HG02884 (cell line): ENCODE measurements around the gene FOLR1.
"Not testable (repeated sequence)": the region's sequence is repeated elsewhere in the genome, so short reads cannot be mapped to it uniquely, and the experiment has no call there.

ENCODE experiments used
- ATAC-seq: cut with Tn5 transposase; IDR thresholded peaks from one replicate; pipeline ENCODE4 v1.9.1; 2021; ENCODE audit warnings: mild to moderate bottlenecking, moderate library complexity; ENCODE audit not compliant: unreplicated experiment

The FOLR1 gene

DNA sequence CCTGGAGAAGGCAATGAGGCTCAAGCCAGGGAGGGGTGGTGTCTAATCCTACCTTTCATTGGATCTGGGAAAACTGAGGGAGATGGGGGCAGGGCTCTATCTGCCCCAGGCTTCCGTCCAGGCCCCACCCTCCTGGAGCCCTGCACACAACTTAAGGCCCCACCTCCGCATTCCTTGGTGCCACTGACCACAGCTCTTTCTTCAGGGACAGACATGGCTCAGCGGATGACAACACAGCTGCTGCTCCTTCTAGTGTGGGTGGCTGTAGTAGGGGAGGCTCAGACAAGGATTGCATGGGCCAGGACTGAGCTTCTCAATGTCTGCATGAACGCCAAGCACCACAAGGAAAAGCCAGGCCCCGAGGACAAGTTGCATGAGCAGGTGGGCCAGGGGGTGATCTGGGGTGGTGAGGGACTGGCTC, at the start of gene FOLR1:
FOLR1 (plus strand) TSS at position 180 of the 421 bp plus-strand sequence; CDS start at position 214, 34 bp downstream.
- no peak for ATAC-seq

DNA sequence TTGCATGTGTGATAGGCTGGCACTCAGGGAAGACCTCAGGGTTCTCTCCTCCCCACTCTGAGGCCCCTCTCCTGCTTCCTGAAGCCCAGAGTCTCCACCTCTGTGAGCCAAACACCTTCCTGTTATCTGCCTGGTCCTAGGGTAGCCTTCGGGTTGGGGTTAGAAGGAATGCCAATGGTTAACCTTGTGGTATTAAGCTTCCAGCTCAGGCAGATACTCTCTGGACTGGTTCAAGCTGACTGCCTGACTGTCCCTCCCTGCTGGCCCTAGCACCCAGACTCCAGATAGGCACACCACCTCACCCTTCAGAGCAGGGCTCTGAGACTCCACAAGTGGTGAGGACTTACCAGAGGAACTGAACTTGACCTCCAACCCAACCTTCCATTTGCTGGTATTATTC, 49.4 kb upstream of the FOLR1 start:
- not testable (repeated sequence) for ATAC-seq

GRCh38 chr11:72144807-72145565, 47.0 kb upstream of the FOLR1 start:
- ATAC-seq, result no peak

GRCh38 chr11:72146625-72147024, 45.3 kb upstream of the FOLR1 start:
- ATAC-seq, result no peak

DNA sequence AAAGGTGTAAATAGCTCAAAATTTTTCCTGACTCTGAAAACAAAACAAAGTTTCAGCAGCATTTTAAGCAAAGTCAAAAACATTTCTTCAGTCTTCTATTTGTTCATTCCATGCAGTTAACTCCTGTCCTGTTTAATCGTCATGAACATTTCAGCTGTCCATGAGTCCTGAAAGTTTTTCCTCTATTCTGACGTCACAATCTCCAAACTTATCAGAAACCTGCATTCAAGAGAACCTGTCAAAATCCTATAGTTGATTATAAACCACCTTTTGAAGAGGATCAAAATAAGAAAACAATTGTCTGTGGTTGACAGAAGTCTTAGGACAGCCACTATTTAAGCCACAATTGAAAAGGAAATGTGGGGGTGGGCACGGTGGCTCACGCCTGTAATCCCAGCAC, 41.1 kb upstream of the FOLR1 start:
- no peak for ATAC-seq

- not testable (repeated sequence) for ATAC-seq
These were observed 38.1 kb upstream of the FOLR1 start for GRCh38 chr11:72153874-72154273.

GRCh38 chr11:72154816-72155215, 37.1 kb upstream of the FOLR1 start:
- no peak for ATAC-seq

DNA sequence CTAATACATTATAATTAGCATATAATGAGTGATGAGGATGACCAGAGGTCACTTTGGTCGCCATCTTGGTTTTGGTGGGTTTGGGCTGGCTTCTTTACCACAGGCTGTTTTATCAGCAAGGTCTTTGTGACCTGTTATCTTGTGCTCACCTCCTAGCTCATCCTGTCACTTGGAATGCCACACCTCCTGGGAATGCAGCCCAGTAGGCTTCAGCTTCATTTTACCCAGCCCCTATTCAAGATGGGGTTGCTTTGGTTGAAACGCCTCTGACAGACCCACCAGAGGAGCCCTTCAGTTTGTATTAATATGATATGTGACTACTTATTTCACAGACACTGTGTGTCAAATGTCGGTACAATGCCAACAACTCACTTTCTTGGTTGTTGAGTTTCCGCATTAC, 36.2 kb upstream of the FOLR1 start:
- no peak for ATAC-seq

DNA sequence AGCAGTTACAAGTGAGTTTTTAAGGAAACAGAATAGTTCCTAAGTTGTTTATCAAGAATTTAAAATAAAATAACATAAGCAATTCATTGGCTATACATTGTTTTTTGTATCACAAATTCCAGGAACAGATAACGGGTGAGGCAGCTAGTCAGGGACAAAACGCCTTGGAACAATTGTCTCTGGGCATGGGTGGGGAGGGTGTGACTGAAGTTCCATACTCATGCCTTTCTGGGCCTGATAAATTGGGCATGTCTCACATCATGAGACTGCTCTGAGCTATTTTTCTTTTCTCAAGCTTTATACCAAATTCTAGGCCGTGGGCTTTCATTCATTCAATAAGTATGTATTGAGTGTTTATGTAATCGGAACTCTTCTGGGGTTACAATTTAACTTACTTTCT, 34.8 kb upstream of the FOLR1 start:
- ATAC-seq, result no peak

GRCh38 chr11:72160319-72160718, 31.6 kb upstream of the FOLR1 start:
- ATAC-seq, result no peak

DNA sequence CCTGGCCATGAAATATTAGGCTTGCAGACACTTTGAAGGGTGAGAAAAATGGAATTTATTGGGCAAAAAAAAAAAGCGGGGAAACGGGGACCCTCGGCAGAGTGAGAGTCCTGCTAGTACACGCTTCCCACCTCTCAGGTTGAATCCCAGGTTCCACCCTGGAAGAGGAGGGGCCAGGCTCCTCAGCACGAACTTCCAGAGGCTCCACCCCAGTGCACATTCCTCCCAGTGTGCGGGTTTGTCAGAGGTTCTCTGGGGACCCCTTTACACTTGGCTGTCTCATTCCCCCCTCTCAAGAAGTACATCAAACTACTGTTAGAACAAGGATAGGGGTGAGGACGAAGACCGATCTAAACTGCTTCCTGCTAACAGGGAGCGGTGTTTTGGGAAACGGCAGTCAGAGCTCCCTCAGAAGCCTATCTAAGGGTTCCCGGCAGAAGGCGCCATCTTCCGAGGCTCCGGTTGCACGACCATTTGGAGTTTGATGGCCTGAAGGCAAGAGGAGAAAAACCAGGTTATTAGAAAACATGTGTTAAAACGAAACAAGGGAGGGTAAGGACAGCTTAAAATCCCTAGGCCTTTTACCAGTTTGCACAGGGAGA, 28.9 kb upstream of the FOLR1 start:
- no peak for ATAC-seq

GRCh38 chr11:72164187-72164586, 27.8 kb upstream of the FOLR1 start:
- not testable (repeated sequence) for ATAC-seq

GRCh38 chr11:72169046-72169555, 22.8 kb upstream of the FOLR1 start:
- ATAC-seq, result not testable (repeated sequence)

DNA sequence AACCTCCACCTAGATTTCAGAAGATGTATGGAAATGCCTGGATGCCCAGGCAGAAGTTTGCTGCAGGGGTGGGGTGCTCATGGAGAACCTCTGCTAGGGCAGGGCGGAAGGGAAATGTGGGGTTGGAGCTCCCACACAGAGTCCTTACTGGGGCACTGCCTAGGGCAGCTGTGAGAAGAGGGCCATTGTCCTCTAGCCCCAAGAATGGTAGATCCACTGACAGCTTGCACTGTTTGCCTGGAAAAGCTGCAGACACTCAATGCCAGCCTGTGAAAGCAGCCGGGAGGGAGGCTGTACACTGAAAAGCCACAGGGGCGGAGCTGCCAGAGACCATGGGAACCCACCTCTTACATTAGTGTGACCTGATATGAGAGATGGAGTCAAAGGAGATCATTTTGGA, 22.2 kb upstream of the FOLR1 start:
- ATAC-seq, result not testable (repeated sequence)

GRCh38 chr11:72172043-72172442, 19.9 kb upstream of the FOLR1 start:
- ATAC-seq, result not testable (repeated sequence)

DNA sequence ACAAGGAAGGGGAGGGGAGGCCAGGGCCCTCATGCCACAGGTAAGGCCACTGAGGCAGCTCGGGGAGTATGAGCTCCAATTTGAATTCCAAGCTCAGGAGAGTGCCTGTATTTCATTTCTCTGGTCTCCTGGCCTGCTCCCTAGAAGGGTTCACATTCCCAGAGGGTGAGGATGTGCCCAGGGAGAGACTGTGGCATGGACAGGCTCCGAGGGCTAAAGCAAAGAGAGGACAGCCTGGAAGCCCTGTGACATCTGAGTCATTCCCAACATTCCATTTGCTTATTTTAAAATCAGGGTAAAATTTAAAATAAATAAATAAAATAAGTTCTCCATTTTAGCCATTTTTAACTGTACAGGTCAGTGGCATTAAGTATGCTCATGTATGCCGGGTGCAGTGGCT, 18.6 kb upstream of the FOLR1 start:
- ATAC-seq, result no peak

GRCh38 chr11:72174302-72175070, 17.5 kb upstream of the FOLR1 start:
- ATAC-seq, result no peak

GRCh38 chr11:72177656-72178055, 14.3 kb upstream of the FOLR1 start:
- no peak for ATAC-seq

DNA sequence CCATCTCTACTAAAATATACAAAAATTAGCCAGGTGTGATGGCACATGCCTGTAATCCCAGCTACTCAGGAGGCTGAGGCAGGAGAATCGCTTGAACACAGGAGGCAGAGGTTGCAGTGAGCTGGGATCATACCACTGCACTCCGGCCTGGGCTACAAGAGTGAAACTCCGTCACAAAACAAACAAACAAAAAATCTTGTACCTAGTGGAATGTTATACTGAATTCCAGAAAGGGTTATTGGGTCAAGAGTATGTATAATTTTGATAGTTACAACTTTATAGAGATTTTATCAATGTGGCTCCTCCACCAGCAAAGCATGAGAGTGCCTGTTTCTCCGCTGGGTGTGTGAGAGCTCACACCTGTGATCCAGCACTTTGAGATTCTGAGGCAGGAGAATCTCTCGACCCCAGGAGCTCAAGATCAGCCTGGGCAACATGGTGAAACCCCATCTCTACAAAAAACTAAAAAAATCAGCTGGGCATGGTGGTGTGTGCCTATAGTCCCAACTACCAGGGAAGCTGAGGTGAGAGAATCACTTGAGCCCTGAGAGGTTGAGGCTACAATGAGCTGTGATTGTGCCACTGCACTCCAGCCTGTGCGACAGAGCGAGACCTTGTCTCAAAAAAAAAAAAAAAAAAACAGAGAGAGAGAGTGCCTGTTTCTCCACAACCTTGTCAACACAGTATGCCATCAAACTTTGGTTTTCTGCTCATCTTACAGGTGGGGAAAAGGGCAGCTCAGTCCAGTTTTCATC, 12.7 kb upstream of the FOLR1 start:
- ATAC-seq, result no peak

GRCh38 chr11:72179804-72180396, 12.0 kb upstream of the FOLR1 start:
- ATAC-seq, result no peak
